ENCODE measurements around the gene ISLR.

ISLR gene

GRCh38 chr15:74131628-74132413 lies 41.7 kb upstream of the ISLR start:
- H2BK15ac ChIP-seq (ENCODE audit: low read depth, poor library complexity, severe bottlenecking), result no peak overlapping the region

GRCh38 chr15:74132681-74133651 lies 40.5 kb upstream of the ISLR start:
- no peak overlapping the region for H4K91ac ChIP-seq (ENCODE audit: low read length)
- H2AK5ac ChIP-seq (ENCODE audit: low read length, severe bottlenecking), result no peak overlapping the region
- H2AFZ ChIP-seq (ENCODE audit: low read depth, low read length), result no peak overlapping the region
- no peak overlapping the region for H2BK5ac ChIP-seq (ENCODE audit: low read depth, low read length, poor library complexity, severe bottlenecking)
- no peak overlapping the region for H2BK15ac ChIP-seq (ENCODE audit: low read depth, poor library complexity, severe bottlenecking)
- H3K23ac ChIP-seq (ENCODE audit: low read length in 2 of 2), result peak overlapping the region in 1 of 2 experiments; percentile 75
- no peak overlapping the region for H4K8ac ChIP-seq (ENCODE audit: low read length)
- H3K4me2 ChIP-seq (ENCODE audit: low read length, poor library complexity, severe bottlenecking), result no peak overlapping the region
- DNase-seq, result no peak
- H3K4ac ChIP-seq (ENCODE audit: low read depth in 1 of 2, low read length in 2 of 2), result no peak overlapping the region
- H3K36me3 ChIP-seq (ENCODE audit: control insufficient read depth in 1 of 2, insufficient read depth in 2 of 2, low read depth in 1 of 2, low read length in 2 of 2), result peaks cover 0 to 14% of the 10 kb centered on the region in 2 experiments
- 7% methylated on average over 88 of the region's 90 CpGs for WGBS
- no peak overlapping the region for H2BK12ac ChIP-seq (ENCODE audit: low read length in 2 of 2)
- no peaks in the 10 kb centered on the region for H3K9me3 ChIP-seq (ENCODE audit: control insufficient read depth, low read length)
- no peak overlapping the region for H2BK120ac ChIP-seq (ENCODE audit: low read depth, low read length)
- H3K27ac ChIP-seq (ENCODE audit: low read length, poor library complexity, severe bottlenecking), result no peak overlapping the region
- peaks cover 47% of the 10 kb centered on the region for H3K4me1 ChIP-seq (ENCODE audit: control insufficient read depth, insufficient read depth, low read depth, low read length)
- H3K27me3 ChIP-seq (ENCODE audit: control insufficient read depth in 1 of 2, insufficient read depth in 1 of 2, low read length in 2 of 2), result peaks cover 73 to 80% of the 10 kb centered on the region in 2 experiments
- H3K18ac ChIP-seq (ENCODE audit: low read depth in 1 of 2, low read length in 2 of 2), result no peak overlapping the region
- no peaks in the 10 kb centered on the region for H3K79me1 ChIP-seq (replicated peaks; ENCODE audit: low read length, poor library complexity, severe bottlenecking)
- no peak overlapping the region for H3K4me3 ChIP-seq (ENCODE audit: insufficient read depth in 1 of 2, low read depth in 1 of 2, low read length in 2 of 2)
- H3K9ac ChIP-seq (ENCODE audit: low read length), result no peak overlapping the region
- no peak overlapping the region for H3K14ac ChIP-seq (ENCODE audit: low read length in 2 of 2)

More at GRCh38 chr15:74131628-74132413, 41.7 kb upstream of the ISLR start:
- Histone ChIP-seq H3K4me1 (ENCODE audit: control insufficient read depth, insufficient read depth, low read depth, low read length) (peaks cover 49% of the 10 kb centered on the region), H3K27ac (ENCODE audit: low read length, poor library complexity, severe bottlenecking) (no peak overlapping the region), H3K79me1 (replicated peaks; ENCODE audit: low read length, poor library complexity, severe bottlenecking) (no peaks in the 10 kb centered on the region), H3K4ac (ENCODE audit: low read depth in 1 of 2, low read length in 2 of 2) (no peak overlapping the region), H3K27me3 (ENCODE audit: control insufficient read depth in 1 of 2, insufficient read depth in 1 of 2, low read length in 2 of 2) (peaks cover 77 to 79% of the 10 kb centered on the region in 2 experiments), H3K14ac (ENCODE audit: low read length in 2 of 2) (no peak overlapping the region), H4K91ac (ENCODE audit: low read length) (no peak overlapping the region), H3K9me3 (ENCODE audit: control insufficient read depth, low read length) (no peaks in the 10 kb centered on the region), H2BK12ac (ENCODE audit: low read length in 2 of 2) (no peak overlapping the region), H2BK120ac (ENCODE audit: low read depth, low read length) (no peak overlapping the region), H3K9ac (ENCODE audit: low read length) (no peak overlapping the region), H2AK5ac (ENCODE audit: low read length, severe bottlenecking) (no peak overlapping the region), H3K23ac (ENCODE audit: low read length in 2 of 2) (no peak overlapping the region), H3K4me2 (ENCODE audit: low read length, poor library complexity, severe bottlenecking) (no peak overlapping the region), H3K18ac (ENCODE audit: low read depth in 1 of 2, low read length in 2 of 2) (no peak overlapping the region), H3K36me3 (ENCODE audit: control insufficient read depth in 1 of 2, insufficient read depth in 2 of 2, low read depth in 1 of 2, low read length in 2 of 2) (peaks cover 0 to 14% of the 10 kb centered on the region in 2 experiments), H4K8ac (ENCODE audit: low read length) (no peak overlapping the region), H3K4me3 (ENCODE audit: insufficient read depth in 1 of 2, low read depth in 1 of 2, low read length in 2 of 2) (no peak overlapping the region), H2AFZ (ENCODE audit: low read depth, low read length) (no peak overlapping the region), H2BK5ac (ENCODE audit: low read depth, low read length, poor library complexity, severe bottlenecking) (no peak overlapping the region)
- WGBS, result 35% methylated on average over 20 of the region's 20 CpGs
- DNase-seq, result no peak

- Histone ChIP-seq H4K8ac (ENCODE audit: low read length) (no peak overlapping the region), H3K4me2 (ENCODE audit: low read length, poor library complexity, severe bottlenecking) (no peak overlapping the region), H2AK5ac (ENCODE audit: low read length, severe bottlenecking) (no peak overlapping the region), H3K36me3 (ENCODE audit: control insufficient read depth in 1 of 2, insufficient read depth in 2 of 2, low read depth in 1 of 2, low read length in 2 of 2) (peaks cover 0 to 14% of the 10 kb centered on the region in 2 experiments), H2AFZ (ENCODE audit: low read depth, low read length) (no peak overlapping the region), H3K14ac (ENCODE audit: low read length in 2 of 2) (no peak overlapping the region), H3K4me1 (ENCODE audit: control insufficient read depth, insufficient read depth, low read depth, low read length) (peaks cover 38% of the 10 kb centered on the region), H3K9me3 (ENCODE audit: control insufficient read depth, low read length) (no peaks in the 10 kb centered on the region), H3K23ac (ENCODE audit: low read length in 2 of 2) (no peak overlapping the region), H3K4ac (ENCODE audit: low read depth in 1 of 2, low read length in 2 of 2) (no peak overlapping the region), H4K91ac (ENCODE audit: low read length) (peak overlapping the region; percentile 40), H2BK120ac (ENCODE audit: low read depth, low read length) (no peak overlapping the region), H3K18ac (ENCODE audit: low read depth in 1 of 2, low read length in 2 of 2) (no peak overlapping the region), H3K27ac (ENCODE audit: low read length, poor library complexity, severe bottlenecking) (no peak overlapping the region), H3K27me3 (ENCODE audit: control insufficient read depth in 1 of 2, insufficient read depth in 1 of 2, low read length in 2 of 2) (peaks cover 65 to 75% of the 10 kb centered on the region in 2 experiments), H2BK15ac (ENCODE audit: low read depth, poor library complexity, severe bottlenecking) (peak overlapping the region; percentile 34), H3K4me3 (ENCODE audit: insufficient read depth in 1 of 2, low read depth in 1 of 2, low read length in 2 of 2) (no peak overlapping the region), H3K9ac (ENCODE audit: low read length) (no peak overlapping the region), H2BK12ac (ENCODE audit: low read length in 2 of 2) (no peak overlapping the region), H2BK5ac (ENCODE audit: low read depth, low read length, poor library complexity, severe bottlenecking) (no peak overlapping the region), H3K79me1 (replicated peaks; ENCODE audit: low read length, poor library complexity, severe bottlenecking) (no peaks in the 10 kb centered on the region)
- 11% methylated on average over 60 of the region's 71 CpGs for WGBS
- DNase-seq, result no peak
Measured at GRCh38 chr15:74133694-74134386, 39.7 kb upstream of the ISLR start.
